Measurements from ENCODE around the gene MAGEA10. TPM values are rescaled to one million over a fixed set of nuclear protein-coding genes. Genes with fewer than 3 reads are reported as not detected.
"Not testable (repeated sequence)": the region's sequence is repeated elsewhere in the genome, so short reads cannot be mapped to it uniquely, and the experiment has no call there.

The MAGEA10 gene
- not detected in 2 replicates for total RNA-seq (2022)
- Bru-seq, nascent RNA = not detected
- not detected for BruChase-seq, experiment 1, labeled RNA remaining after a 2-hour chase
- not detected for BruChase-seq, experiment 2, labeled RNA remaining after a 6-hour chase
- long read RNA-seq = 0 reads

- Histone ChIP-seq H3K4me3 (ENCODE audit: low read depth, low read length) (no peak within 1 kb of the TSS), H3K36me3 (ENCODE audit: control insufficient read depth, insufficient read depth, low read length) (no peaks in the 10 kb centered on the region), H3K9me3 (no peaks in the 10 kb centered on the region), H3K4me1 (no peaks in the 10 kb centered on the region), H3K27me3 (replicated peaks; ENCODE audit: control insufficient read depth, insufficient read depth, low read length) (no peaks in the 10 kb centered on the region)
- TF ChIP-seq CTCF (IDR thresholded peaks at IDR 0.05; ENCODE audit: insufficient read depth in 1 of 2, low read depth in 1 of 2, low read length in 1 of 2, severe bottlenecking in 1 of 2, unreplicated experiment in 1 of 2) = no peak
- H3K9me3 Mint-ChIP-seq (ENCODE audit: unreplicated experiment) = no peaks in the 10 kb centered on the region
- ChIA-PET CTCF (no interaction called here), POLR2A (no interaction called here)
- no peaks in the 10 kb centered on the region for H3K36me3 Mint-ChIP-seq (ENCODE audit: insufficient read depth, unreplicated experiment)
- no peaks in the 10 kb centered on the region for H3K4me1 Mint-ChIP-seq (ENCODE audit: low read depth, unreplicated experiment)
- no peak within 1 kb of the TSS for H3K27ac Mint-ChIP-seq (ENCODE audit: unreplicated experiment)
- no peak for DNase-seq
- H3K27me3 Mint-ChIP-seq (ENCODE audit: insufficient read depth, unreplicated experiment) = peaks cover 3% of the 10 kb centered on the region
- no TSS peak for BruUV-seq (replicated peaks)
- intact Hi-C loops (cut with micrococcal nuclease; ENCODE audit: unreplicated experiment) = no loop called here
- no peak within 1 kb of the TSS for H3K4me3 Mint-ChIP-seq (ENCODE audit: unreplicated experiment)
Observed at GRCh38 chrX:152138388-152138784, at the start of gene MAGEA10. MAGEA10 (minus strand) TSS chrX:152138577; CDS start chrX:152135620, 2,957 bp downstream.

- CTCF ChIA-PET = no interaction called here
- BruUV-seq (replicated peaks) = no TSS peak
- Mint-ChIP-seq H3K4me3 (ENCODE audit: unreplicated experiment) (no peak overlapping the region), H3K27me3 (ENCODE audit: insufficient read depth, unreplicated experiment) (peaks cover 3% of the 10 kb centered on the region), H3K36me3 (ENCODE audit: insufficient read depth, unreplicated experiment) (no peaks in the 10 kb centered on the region), H3K27ac (ENCODE audit: unreplicated experiment) (no peak overlapping the region), H3K9me3 (ENCODE audit: unreplicated experiment) (no peaks in the 10 kb centered on the region), H3K4me1 (ENCODE audit: low read depth, unreplicated experiment) (no peaks in the 10 kb centered on the region)
- H3K27me3 ChIP-seq (replicated peaks; ENCODE audit: control insufficient read depth, insufficient read depth, low read length) = no peaks in the 10 kb centered on the region
- TF ChIP-seq CTCF (IDR thresholded peaks at IDR 0.05; ENCODE audit: insufficient read depth in 1 of 2, low read depth in 1 of 2, low read length in 1 of 2, severe bottlenecking in 1 of 2, unreplicated experiment in 1 of 2) = no peak
- H3K36me3 ChIP-seq (ENCODE audit: control insufficient read depth, insufficient read depth, low read length) = no peaks in the 10 kb centered on the region
- POLR2A ChIA-PET = no interaction called here
- intact Hi-C loops (cut with micrococcal nuclease; ENCODE audit: unreplicated experiment) = no loop called here
- no peaks in the 10 kb centered on the region for H3K9me3 ChIP-seq
- DNase-seq = no peak
- H3K4me3 ChIP-seq (ENCODE audit: low read depth, low read length) = no peak overlapping the region
- no peaks in the 10 kb centered on the region for H3K4me1 ChIP-seq
Observed at GRCh38 chrX:152177497-152178269, 39.3 kb upstream of the MAGEA10 start.

DNA sequence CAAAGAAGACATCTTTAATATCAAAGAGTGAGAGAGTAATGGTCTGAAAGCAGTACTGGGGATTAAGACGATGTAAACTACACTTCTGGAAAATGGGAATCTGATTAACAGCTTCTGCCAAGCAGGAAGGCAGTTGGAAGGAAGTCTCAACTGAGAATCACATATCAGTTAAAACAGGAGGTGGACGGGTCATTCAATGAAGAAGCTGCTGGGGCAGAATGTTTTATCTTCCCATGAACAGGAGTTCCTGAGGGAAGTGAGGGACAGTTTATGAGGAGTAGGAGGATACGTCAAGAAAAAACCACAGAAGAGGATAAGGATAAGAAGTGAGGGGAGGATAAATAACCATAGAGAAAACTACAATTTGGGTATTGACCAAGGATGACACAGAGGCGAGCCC lies 38.7 kb upstream of the MAGEA10 start:
- no peaks in the 10 kb centered on the region for H3K9me3 Mint-ChIP-seq (ENCODE audit: unreplicated experiment)
- intact Hi-C loops (cut with micrococcal nuclease; ENCODE audit: unreplicated experiment) = no loop called here
- no peaks in the 10 kb centered on the region for H3K4me1 Mint-ChIP-seq (ENCODE audit: low read depth, unreplicated experiment)
- no TSS peak for BruUV-seq (replicated peaks)
- H3K4me3 Mint-ChIP-seq (ENCODE audit: unreplicated experiment) = no peak overlapping the region
- Histone ChIP-seq H3K27me3 (replicated peaks; ENCODE audit: control insufficient read depth, insufficient read depth, low read length) (no peaks in the 10 kb centered on the region), H3K4me3 (ENCODE audit: low read depth, low read length) (no peak overlapping the region), H3K36me3 (ENCODE audit: control insufficient read depth, insufficient read depth, low read length) (no peaks in the 10 kb centered on the region), H3K4me1 (no peaks in the 10 kb centered on the region), H3K9me3 (no peaks in the 10 kb centered on the region)
- DNase-seq = no peak
- H3K36me3 Mint-ChIP-seq (ENCODE audit: insufficient read depth, unreplicated experiment) = no peaks in the 10 kb centered on the region
- POLR2A ChIA-PET = no interaction called here
- H3K27me3 Mint-ChIP-seq (ENCODE audit: insufficient read depth, unreplicated experiment) = peaks cover 3% of the 10 kb centered on the region
- no peak for TF ChIP-seq CTCF (IDR thresholded peaks at IDR 0.05; ENCODE audit: insufficient read depth in 1 of 2, low read depth in 1 of 2, low read length in 1 of 2, severe bottlenecking in 1 of 2, unreplicated experiment in 1 of 2)
- H3K27ac Mint-ChIP-seq (ENCODE audit: unreplicated experiment) = no peak overlapping the region
- CTCF ChIA-PET = no interaction called here

- H3K4me3 Mint-ChIP-seq (ENCODE audit: unreplicated experiment); H3K36me3 ChIP-seq (ENCODE audit: control insufficient read depth, insufficient read depth, low read length); H3K27me3 Mint-ChIP-seq (ENCODE audit: insufficient read depth, unreplicated experiment); BruUV-seq (replicated peaks); H3K9me3 ChIP-seq; H3K36me3 Mint-ChIP-seq (ENCODE audit: insufficient read depth, unreplicated experiment); H3K27ac Mint-ChIP-seq (ENCODE audit: unreplicated experiment); H3K27me3 ChIP-seq (replicated peaks; ENCODE audit: control insufficient read depth, insufficient read depth, low read length); DNase-seq; intact Hi-C loops (cut with micrococcal nuclease; ENCODE audit: unreplicated experiment); POLR2A ChIA-PET; H3K4me3 ChIP-seq (ENCODE audit: low read depth, low read length); H3K4me1 ChIP-seq; H3K4me1 Mint-ChIP-seq (ENCODE audit: low read depth, unreplicated experiment); H3K9me3 Mint-ChIP-seq (ENCODE audit: unreplicated experiment); CTCF ChIA-PET: not testable (repeated sequence)
Observed at GRCh38 chrX:152175892-152176291, 37.5 kb upstream of the MAGEA10 start.

GRCh38 chrX:152173923-152174322 lies 35.5 kb upstream of the MAGEA10 start:
- H3K27me3 ChIP-seq (replicated peaks; ENCODE audit: control insufficient read depth, insufficient read depth, low read length); intact Hi-C loops (cut with micrococcal nuclease; ENCODE audit: unreplicated experiment); POLR2A ChIA-PET; H3K36me3 ChIP-seq (ENCODE audit: control insufficient read depth, insufficient read depth, low read length); H3K27ac Mint-ChIP-seq (ENCODE audit: unreplicated experiment); DNase-seq; H3K4me1 ChIP-seq; BruUV-seq (replicated peaks); H3K4me3 Mint-ChIP-seq (ENCODE audit: unreplicated experiment); H3K9me3 ChIP-seq; H3K27me3 Mint-ChIP-seq (ENCODE audit: insufficient read depth, unreplicated experiment); CTCF ChIA-PET; H3K9me3 Mint-ChIP-seq (ENCODE audit: unreplicated experiment); H3K36me3 Mint-ChIP-seq (ENCODE audit: insufficient read depth, unreplicated experiment); H3K4me1 Mint-ChIP-seq (ENCODE audit: low read depth, unreplicated experiment); H3K4me3 ChIP-seq (ENCODE audit: low read depth, low read length): not testable (repeated sequence)
